HepG2 (cell line): ENCODE data around the gene RIIAD1. TPM values are rescaled to one million over a fixed set of nuclear protein-coding genes. Genes with fewer than 3 reads are reported as not detected.

ENCODE experiments used
- ATAC-seq: fragments of 200-7000 bp; cut with Tn5 transposase; 3 replicates; pipeline ENCODE4 v1.9.1; 2020; ENCODE audit warnings: mild to moderate bottlenecking, moderate library complexity
- BruUV-seq: library from RNA; stranded (reverse); fragments of 400-500 nt; replicated peaks from 2 replicates; lab custom pipeline; 2021; lab: Mats Ljungman, UMichigan
- CTCF ChIA-PET: fragments of 300-600 bp; formaldehyde crosslinking; extraction: SDS; loops from one replicate; lab custom pipeline; 2021; ENCODE audit warnings: low total read pairs, inconsistent platforms, low intra/inter-chr PET ratio; lab: Yijun Ruan, JAX
- POLR2A ChIA-PET: fragments of 350-600 bp; sonication (Branson Sonifier 250); formaldehyde crosslinking; loops from one replicate; lab custom pipeline; 2020; ENCODE audit warnings: antibody characterized with exemption, inconsistent platforms; lab: Yijun Ruan, JAX
- DNase-seq: peaks from one replicate; pipeline ENCODE4 v3.0.0-alpha.2; 2015; ENCODE audit warnings: low spot score
- FAIRE-seq: peaks from 3 replicates; lab custom pipeline; 2011; peaks lifted over from hg19 to GRCh38; lab: Jason Lieb, UNC
- H2AFZ ChIP-seq: one replicate; pipeline ENCODE4 v1.6.1; 2011; ENCODE audit warnings: low read length, inconsistent platforms
- H3K27ac ChIP-seq: fragments of 300-600 bp; 3 replicates; pipeline ENCODE4 v1.8.0; 2011; ENCODE audit warnings: mixed run types, mild to moderate bottlenecking, mixed read lengths, low read length, inconsistent platforms; ENCODE audit not compliant: insufficient read depth; ENCODE audit errors: extremely low read length
- H3K27me3 ChIP-seq, 2 experiments: fragments of 200-600 bp in 1 of 2; 2 replicates in 1 of 2; 3 replicates in 1 of 2; pipeline versions ENCODE4 v1.6.0 to v1.8.0; 2011; ENCODE audit warnings: low read length in 2 of 2, mild to moderate bottlenecking in 2 of 2, moderate library complexity in 2 of 2, inconsistent platforms in 1 of 2; ENCODE audit not compliant: insufficient read depth in 2 of 2, control insufficient read depth in 1 of 2
- H3K36me3 ChIP-seq, 2 experiments: fragments of 200-600 bp in 1 of 2; replicated peaks in 1 of 2; 2 replicates in 1 of 2; 3 replicates in 1 of 2; pipeline versions ENCODE4 v1.5.1 to v1.8.0; 2011; ENCODE audit warnings: low read length in 2 of 2, inconsistent platforms in 1 of 2; ENCODE audit not compliant: insufficient read depth in 2 of 2, control insufficient read depth in 1 of 2
- H3K4me1 ChIP-seq: 2 replicates; pipeline ENCODE4 v1.5.1; 2012; ENCODE audit warnings: low read length, inconsistent platforms; ENCODE audit not compliant: insufficient read depth
- H3K4me2 ChIP-seq: 2 replicates; pipeline ENCODE4 v1.6.0; 2011; ENCODE audit warnings: low read depth, low read length, inconsistent platforms
- H3K4me3 ChIP-seq, 3 experiments: fragments of 200-600 bp in 1 of 3; sonication (generic), shearing (Covaris generic) in 1 of 3; replicated peaks in 1 of 3; 2 replicates each; pipeline ENCODE4 v1.5.1; 2011 to 2016; ENCODE audit warnings: low read length in 3 of 3, inconsistent platforms in 2 of 3, low read depth in 2 of 3, mild to moderate bottlenecking in 2 of 3, control low read depth in 1 of 3, mixed read lengths in 1 of 3; ENCODE audit not compliant: insufficient read depth in 1 of 3
- H3K79me2 ChIP-seq: one replicate; pipeline ENCODE4 v1.6.1; 2011; ENCODE audit warnings: low read length, inconsistent platforms; ENCODE audit not compliant: insufficient read depth
- H3K9ac ChIP-seq: 2 replicates; pipeline ENCODE4 v1.6.0; 2011; ENCODE audit warnings: mild to moderate bottlenecking, low read depth, low read length, inconsistent platforms; ENCODE audit not compliant: insufficient read depth
- H3K9me3 ChIP-seq: 2 replicates; pipeline ENCODE4 v1.5.1; 2012; ENCODE audit warnings: mild to moderate bottlenecking, low read length
- H4K20me1 ChIP-seq: 2 replicates; pipeline ENCODE4 v1.6.0; 2011; ENCODE audit warnings: inconsistent platforms, mild to moderate bottlenecking, low read length, moderate library complexity; ENCODE audit not compliant: insufficient read depth
- ETS1 ChIP-seq: sonication (generic); formaldehyde crosslinking; IDR thresholded peaks from 2 replicates; pipeline ENCODE4 v1.4.0; 2020; ENCODE audit warnings: missing genetic modification reagents
- IRF2 ChIP-seq: IDR thresholded peaks from 2 replicates; pipeline ENCODE4 v1.6.1; 2018; ENCODE audit warnings: missing genetic modification reagents, missing compliant biosample characterization
- KDM5A ChIP-seq: fragments of 200-600 bp; sonication (generic); IDR thresholded peaks from 2 replicates; pipeline ENCODE4 v1.7.0; 2018; ENCODE audit warnings: antibody characterized with exemption, mild to moderate bottlenecking, low read length, borderline replicate concordance
- PHF20 ChIP-seq: sonication (generic); formaldehyde crosslinking; IDR thresholded peaks from 2 replicates; pipeline ENCODE4 v1.5.0; 2020; ENCODE audit warnings: mild to moderate bottlenecking, missing genetic modification reagents
- POLR2A ChIP-seq, 2 experiments: IDR thresholded peaks; 2 replicates each; pipeline ENCODE4 v1.6.1; 2011; ENCODE audit warnings: low read depth in 2 of 2, low read length in 2 of 2, mild to moderate bottlenecking in 1 of 2, moderate library complexity in 1 of 2; ENCODE audit not compliant: insufficient read depth in 1 of 2
- SETDB1 ChIP-seq: sonication (generic); formaldehyde crosslinking; IDR thresholded peaks from 2 replicates; pipeline ENCODE4 v1.5.1; 2020; ENCODE audit warnings: missing genetic modification reagents, mild to moderate bottlenecking, borderline replicate concordance
- SOX13 ChIP-seq, 3 experiments: fragments of 450-650 bp in 1 of 3; sonication (generic) in 1 of 3; formaldehyde crosslinking in 1 of 3; IDR thresholded peaks in 2 of 3; conservative IDR thresholded peaks in 1 of 3; 2 replicates each; pipeline versions ENCODE4 v1.5.0 to v1.6.1; 2016 to 2020; ENCODE audit warnings: antibody characterized with exemption in 1 of 3, mild to moderate bottlenecking in 1 of 3, missing compliant biosample characterization in 1 of 3, missing genetic modification reagents in 1 of 3, moderate library complexity in 1 of 3
- STAG1 ChIP-seq: sonication (generic); formaldehyde crosslinking; IDR thresholded peaks from 2 replicates; pipeline ENCODE4 v1.4.0; 2020; ENCODE audit warnings: missing genetic modification reagents
- ZBTB3 ChIP-seq: sonication (generic); formaldehyde crosslinking; IDR thresholded peaks from 2 replicates; pipeline ENCODE4 v1.4.0; 2020; ENCODE audit warnings: low read depth, mild to moderate bottlenecking, moderate library complexity, missing genetic modification reagents, borderline replicate concordance
- ZNF230 ChIP-seq: sonication (generic); formaldehyde crosslinking; IDR thresholded peaks from 2 replicates; pipeline ENCODE4 v1.4.0; 2020; ENCODE audit warnings: mild to moderate bottlenecking, missing genetic modification reagents
- ZNF317 ChIP-seq: sonication (generic); formaldehyde crosslinking; IDR thresholded peaks from 2 replicates; pipeline ENCODE4 v1.5.0; 2020; ENCODE audit warnings: mild to moderate bottlenecking, missing genetic modification reagents
- ZNF350 ChIP-seq: sonication (generic); formaldehyde crosslinking; IDR thresholded peaks from 2 replicates; pipeline ENCODE4 v1.4.0; 2020; ENCODE audit warnings: mild to moderate bottlenecking, low read depth, missing genetic modification reagents, borderline replicate concordance
- ZNF432 ChIP-seq: sonication (generic); formaldehyde crosslinking; IDR thresholded peaks from 2 replicates; pipeline ENCODE4 v1.5.0; 2020; ENCODE audit warnings: missing genetic modification reagents, mild to moderate bottlenecking, borderline replicate concordance
- ZNF496 ChIP-seq: sonication (generic); formaldehyde crosslinking; IDR thresholded peaks from 2 replicates; pipeline ENCODE4 v1.8.1; 2023; ENCODE audit warnings: mild to moderate bottlenecking, moderate library complexity, missing genetic modification reagents; ENCODE audit not compliant: insufficient replicate concordance
- ZNF772 ChIP-seq: sonication (generic); formaldehyde crosslinking; IDR thresholded peaks from 2 replicates; pipeline ENCODE4 v1.5.0; 2020; ENCODE audit warnings: mild to moderate bottlenecking, missing genetic modification reagents
- WGBS: methylation state at CpG from one replicate; pipeline ENCODE4 v1.1.6; 2017; ENCODE audit warnings: low lambda C conversion rate; 5-methylcytosine and 5-hydroxymethylcytosine counted together
- in situ Hi-C: cut with HindIII; loops from 2 replicates; pipeline ENCODE4 v1.10.0; 2017; ENCODE audit warnings: low pct_unique_long_range_greater_than_20kb; ENCODE audit not compliant: extremely low pct_ligation_motif_present
- intact Hi-C: fragments of 100-400 bp; cut with micrococcal nuclease; formaldehyde crosslinking; loops from one replicate; pipeline ENCODE4 v1.10.0; 2022; ENCODE audit not compliant: unreplicated experiment
- polyA plus RNA-seq, 8 experiments: library from polyadenylated mRNA; depleted of rRNA in 3 of 8; stranded (reverse) in 7 of 8; unstranded in 1 of 8; fragments of >200 nt; fragmentation: Illumina TruSeq in 4 of 8; extraction: Trizol in 4 of 8; gene quantifications; 2 replicates each; pipeline versions ENCODE4 v1.2.1 to v1.2.3, GENCODE V29; 2011 to 2016; ENCODE audit warnings: low read depth in 4 of 8, missing spikeins in 1 of 8, mixed read lengths in 1 of 8; ENCODE audit not compliant: insufficient read depth in 1 of 8
- total RNA-seq, 5 experiments: library from RNA; depleted of rRNA; stranded (reverse); fragments of >200 nt; fragmentation: Illumina TruSeq; extraction: Trizol; gene quantifications; 2 replicates each; pipeline ENCODE4 v1.2.3, GENCODE V29; 2016; ENCODE audit warnings: low read depth in 1 of 5
- TF ChIP-seq, protein P1 (sequence below): sonication (generic); formaldehyde crosslinking; IDR thresholded peaks from 2 replicates; pipeline ENCODE4 v1.8.1; 2023; ENCODE audit warnings: mild to moderate bottlenecking, missing genetic modification reagents, borderline replicate concordance
- TF ChIP-seq, protein P2 (sequence below): sonication (generic); formaldehyde crosslinking; IDR thresholded peaks from 2 replicates; pipeline ENCODE4 v1.5.1; 2020; ENCODE audit warnings: missing genetic modification reagents, mild to moderate bottlenecking, borderline replicate concordance
- TF ChIP-seq, protein P3 (sequence below): sonication (generic); formaldehyde crosslinking; IDR thresholded peaks from 2 replicates; pipeline ENCODE4 v1.5.0; 2020; ENCODE audit warnings: mild to moderate bottlenecking, missing genetic modification reagents, moderate library complexity

The RIIAD1 gene
- total and polyA plus RNA-seq, 2 of the 13 experiments (the other 11 are each of a cell fraction or from before 2014, with no cell fraction given), result not detected

DNA sequence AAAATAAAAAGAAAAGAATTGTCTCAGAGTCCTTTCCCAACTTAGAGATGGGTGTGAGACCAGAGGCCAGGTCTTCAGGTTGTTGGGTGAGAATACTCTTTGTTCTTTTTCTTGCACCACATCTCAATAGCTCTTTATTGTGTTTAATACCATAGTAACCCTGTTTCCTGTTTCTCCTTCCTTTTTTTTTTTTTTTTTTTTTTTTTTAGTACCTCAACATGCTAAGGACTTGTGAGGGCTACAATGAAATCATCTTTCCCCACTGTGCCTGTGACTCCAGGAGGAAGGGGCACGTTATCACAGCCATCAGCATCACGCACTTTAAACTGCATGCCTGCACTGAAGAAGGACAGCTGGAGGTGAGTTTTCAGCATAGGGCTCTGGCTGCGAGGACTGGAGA, 29.1 kb upstream of the RIIAD1 start (continued):
- TF ChIP-seq POLR2A (IDR thresholded peaks at IDR 0.05; ENCODE audit: insufficient read depth in 1 of 2, low read depth in 2 of 2, low read length in 2 of 2), result no peak
- no peak for TF ChIP-seq ZNF350
- no peak for TF ChIP-seq ZNF432
- TF ChIP-seq ZNF772, result no peak
- TF ChIP-seq ZNF317 (CRISPR knock-in tag), result no peak
- TF ChIP-seq, protein P1, sequence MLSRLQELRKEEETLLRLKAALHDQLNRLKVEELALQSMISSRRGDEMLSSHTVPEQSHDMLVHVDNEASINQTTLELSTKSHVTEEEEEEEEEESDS (CRISPR knock-in tag), result no peak
- no peak for TF ChIP-seq ETS1 (CRISPR knock-in tag)
- no peak for TF ChIP-seq ZBTB3 (CRISPR knock-in tag)
- TF ChIP-seq ZNF496 (CRISPR knock-in tag), result no peak
- no peak for TF ChIP-seq PHF20 (CRISPR knock-in tag)
- TF ChIP-seq, all 625 proteins: peak for 0

DNA sequence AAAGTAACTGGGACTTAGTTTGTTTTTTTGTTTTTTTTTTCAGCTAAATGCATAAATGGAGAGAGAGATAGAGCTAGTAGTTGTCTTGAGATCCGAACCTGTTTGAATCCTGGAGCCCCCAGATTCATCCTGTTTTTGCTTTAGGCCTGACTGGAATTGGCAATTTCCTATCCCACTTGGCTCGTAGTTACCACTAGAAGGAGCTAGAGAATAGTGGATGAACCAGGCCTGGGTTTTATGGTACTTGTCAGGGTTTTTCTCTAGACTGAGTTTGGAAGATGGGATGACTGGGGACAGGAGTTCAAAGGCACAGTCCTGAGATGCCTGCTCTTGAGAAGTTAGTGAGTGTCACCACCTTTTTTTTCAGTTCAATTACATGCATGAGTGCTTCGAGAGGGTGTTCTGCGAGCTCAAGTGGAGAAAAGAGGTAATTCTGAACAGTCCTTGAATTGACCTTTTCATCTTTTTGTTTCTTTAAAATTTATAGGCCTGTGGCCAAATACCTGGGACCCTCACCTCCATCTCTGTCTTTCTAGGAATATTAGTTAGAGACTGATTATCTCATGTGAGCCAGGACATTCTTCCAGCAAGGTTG, 28.2 kb upstream of the RIIAD1 start:
- no TSS peak for BruUV-seq
- peak; percentile 51 for FAIRE-seq
- Histone ChIP-seq H3K79me2 (no peaks in the 10 kb centered on the region), H4K20me1 (no peaks in the 10 kb centered on the region), H3K27ac (no peak overlapping the region), H2AFZ (no peak overlapping the region), H3K9me3 (no peaks in the 10 kb centered on the region), H3K27me3 (no peaks in the 10 kb centered on the region), H3K4me1 (no peaks in the 10 kb centered on the region), H3K4me2 (no peak overlapping the region), H3K36me3 (peaks cover 5 to 36% of the 10 kb centered on the region in 2 experiments), H3K9ac (no peak overlapping the region), H3K4me3 (no peak overlapping the region)
- in situ Hi-C loops (no loop called here), intact Hi-C loops (loop anchor here (1.0 to 10.0 kb wide), 3 partner anchors 42 to 143 kb away; no protein-coding TSS in a partner anchor)
- peak; percentile 62 for ATAC-seq
- ChIA-PET CTCF (interaction anchor here (1.3 to 2.3 kb wide), 3 partner anchors 42 to 143 kb away, joined by 5 to 16 read pairs (median 13); no protein-coding TSS in a partner anchor), POLR2A (no interaction called here)
- 85% methylated on average over 4 of the region's 4 CpGs for WGBS
- peak; percentile 36 for DNase-seq
- TF ChIP-seq, protein P2, sequence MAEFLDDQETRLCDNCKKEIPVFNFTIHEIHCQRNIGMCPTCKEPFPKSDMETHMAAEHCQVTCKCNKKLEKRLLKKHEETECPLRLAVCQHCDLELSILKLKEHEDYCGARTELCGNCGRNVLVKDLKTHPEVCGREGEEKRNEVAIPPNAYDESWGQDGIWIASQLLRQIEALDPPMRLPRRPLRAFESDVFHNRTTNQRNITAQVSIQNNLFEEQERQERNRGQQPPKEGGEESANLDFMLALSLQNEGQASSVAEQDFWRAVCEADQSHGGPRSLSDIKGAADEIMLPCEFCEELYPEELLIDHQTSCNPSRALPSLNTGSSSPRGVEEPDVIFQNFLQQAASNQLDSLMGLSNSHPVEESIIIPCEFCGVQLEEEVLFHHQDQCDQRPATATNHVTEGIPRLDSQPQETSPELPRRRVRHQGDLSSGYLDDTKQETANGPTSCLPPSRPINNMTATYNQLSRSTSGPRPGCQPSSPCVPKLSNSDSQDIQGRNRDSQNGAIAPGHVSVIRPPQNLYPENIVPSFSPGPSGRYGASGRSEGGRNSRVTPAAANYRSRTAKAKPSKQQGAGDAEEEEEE (CRISPR knock-in tag), result no peak
- TF ChIP-seq, protein P3, sequence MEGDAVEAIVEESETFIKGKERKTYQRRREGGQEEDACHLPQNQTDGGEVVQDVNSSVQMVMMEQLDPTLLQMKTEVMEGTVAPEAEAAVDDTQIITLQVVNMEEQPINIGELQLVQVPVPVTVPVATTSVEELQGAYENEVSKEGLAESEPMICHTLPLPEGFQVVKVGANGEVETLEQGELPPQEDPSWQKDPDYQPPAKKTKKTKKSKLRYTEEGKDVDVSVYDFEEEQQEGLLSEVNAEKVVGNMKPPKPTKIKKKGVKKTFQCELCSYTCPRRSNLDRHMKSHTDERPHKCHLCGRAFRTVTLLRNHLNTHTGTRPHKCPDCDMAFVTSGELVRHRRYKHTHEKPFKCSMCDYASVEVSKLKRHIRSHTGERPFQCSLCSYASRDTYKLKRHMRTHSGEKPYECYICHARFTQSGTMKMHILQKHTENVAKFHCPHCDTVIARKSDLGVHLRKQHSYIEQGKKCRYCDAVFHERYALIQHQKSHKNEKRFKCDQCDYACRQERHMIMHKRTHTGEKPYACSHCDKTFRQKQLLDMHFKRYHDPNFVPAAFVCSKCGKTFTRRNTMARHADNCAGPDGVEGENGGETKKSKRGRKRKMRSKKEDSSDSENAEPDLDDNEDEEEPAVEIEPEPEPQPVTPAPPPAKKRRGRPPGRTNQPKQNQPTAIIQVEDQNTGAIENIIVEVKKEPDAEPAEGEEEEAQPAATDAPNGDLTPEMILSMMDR (CRISPR knock-in tag), result peak; percentile 77
- TF ChIP-seq KDM5A (no peak), IRF2 (CRISPR knock-in tag) (0 out of 2 replicates have a peak, but pooled peaks have one; percentile 33), ZNF230 (CRISPR knock-in tag) (no peak), SETDB1 (no peak), STAG1 (CRISPR knock-in tag) (peak; percentile 82), SOX13 (IDR thresholded peaks at IDR 0.05) (no peak), SOX13 (CRISPR knock-in tag; conservative IDR thresholded peaks at IDR 0.05 in 1 of 2, IDR thresholded peaks at IDR 0.05 in 1 of 2) (no peak)
